Embryonic facial prominence (tissue), 1 donor: ENCODE data around the gene GPR39.

Experiments
- DNase-seq: peaks from one replicate; pipeline ENCODE4 v3.0.0-alpha.2; 2016; ENCODE audit errors: extremely low spot score

The GPR39 gene

DNA sequence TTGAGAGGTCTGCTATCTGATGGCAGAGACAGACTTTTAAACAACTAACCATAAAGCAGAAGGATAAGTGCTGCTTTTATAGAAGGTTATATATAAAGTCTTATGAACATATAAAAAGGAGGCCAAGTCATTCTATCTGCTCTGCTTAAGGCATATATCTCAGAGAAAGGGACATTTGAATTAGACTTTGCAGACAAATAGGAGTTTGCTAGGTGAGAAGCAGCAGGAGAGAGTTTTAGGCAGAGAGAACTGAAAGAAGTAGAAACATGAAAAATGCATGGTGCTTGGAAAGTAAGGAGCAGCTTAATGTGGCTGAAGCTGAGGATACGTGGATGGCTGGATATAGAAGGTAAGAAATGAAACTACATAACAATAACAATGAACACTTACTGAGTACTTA is 188.0 kb downstream of the GPR39 start:
- DNase-seq = no peak

DNA sequence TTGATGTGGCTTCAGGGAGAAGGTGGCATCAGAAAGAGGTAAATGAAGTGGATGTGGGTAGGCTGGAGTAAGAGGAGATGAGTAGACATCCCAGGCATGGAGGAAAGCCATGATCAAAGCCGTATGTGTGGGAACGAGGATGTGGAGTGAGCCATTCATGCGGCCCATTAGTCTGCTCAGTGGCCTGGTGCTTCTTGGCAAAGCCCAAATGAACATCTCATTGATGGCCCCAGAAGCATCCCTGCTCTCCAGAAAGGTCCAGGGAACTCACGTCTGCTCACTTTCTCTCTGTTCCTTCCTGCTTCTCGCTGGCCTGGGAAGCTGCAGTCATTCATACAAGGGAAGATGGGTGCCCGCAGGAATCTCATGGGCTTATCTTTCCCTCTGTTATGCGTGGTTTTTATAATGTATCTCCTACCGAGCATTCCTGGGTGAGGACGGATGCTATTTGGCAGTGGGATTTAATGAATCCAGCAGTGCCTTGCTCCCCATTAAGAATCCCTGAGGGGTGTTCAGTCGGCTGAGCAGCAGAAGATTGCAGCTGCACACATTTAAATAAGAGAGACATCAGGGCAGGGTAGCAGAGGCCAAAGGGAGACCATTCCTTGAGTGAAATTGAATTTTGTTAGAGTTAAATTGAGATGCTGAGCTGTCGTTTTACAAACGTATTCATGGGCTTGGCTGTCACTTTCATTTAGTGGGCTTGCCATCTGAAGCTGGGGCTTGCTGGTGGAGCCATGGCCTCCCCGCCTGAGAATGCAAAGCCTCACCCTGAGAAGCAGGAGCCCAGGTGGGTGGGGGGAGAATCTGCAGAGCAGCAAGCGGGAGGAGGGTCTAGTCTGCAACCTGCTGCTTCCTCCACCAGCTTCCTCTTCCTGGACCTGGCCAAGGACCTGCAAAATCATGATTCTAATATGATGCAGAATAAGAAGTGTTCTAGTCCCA is 188.9 kb downstream of the GPR39 start:
- no peak for DNase-seq

DNA sequence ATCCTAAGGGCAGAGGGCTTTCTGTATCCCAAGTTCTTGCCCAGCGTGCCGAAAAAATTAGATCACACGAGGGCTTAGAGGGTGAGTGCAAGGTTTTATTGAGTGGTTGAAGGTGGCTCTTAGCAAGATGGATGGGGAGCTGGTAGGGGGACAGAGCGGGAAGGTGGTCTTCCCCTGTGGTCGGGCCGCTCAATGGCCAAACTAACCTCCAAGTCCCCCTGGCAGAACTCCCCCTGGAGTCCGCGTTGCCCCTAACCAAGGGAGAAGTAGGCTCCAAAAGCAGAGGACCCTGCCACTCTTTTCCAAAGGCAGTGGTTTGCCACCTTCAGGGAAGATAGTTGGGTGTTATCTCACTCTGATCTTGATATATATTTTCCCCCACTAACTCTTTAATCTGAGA is 190.0 kb downstream of the GPR39 start:
- no peak for DNase-seq

DNA sequence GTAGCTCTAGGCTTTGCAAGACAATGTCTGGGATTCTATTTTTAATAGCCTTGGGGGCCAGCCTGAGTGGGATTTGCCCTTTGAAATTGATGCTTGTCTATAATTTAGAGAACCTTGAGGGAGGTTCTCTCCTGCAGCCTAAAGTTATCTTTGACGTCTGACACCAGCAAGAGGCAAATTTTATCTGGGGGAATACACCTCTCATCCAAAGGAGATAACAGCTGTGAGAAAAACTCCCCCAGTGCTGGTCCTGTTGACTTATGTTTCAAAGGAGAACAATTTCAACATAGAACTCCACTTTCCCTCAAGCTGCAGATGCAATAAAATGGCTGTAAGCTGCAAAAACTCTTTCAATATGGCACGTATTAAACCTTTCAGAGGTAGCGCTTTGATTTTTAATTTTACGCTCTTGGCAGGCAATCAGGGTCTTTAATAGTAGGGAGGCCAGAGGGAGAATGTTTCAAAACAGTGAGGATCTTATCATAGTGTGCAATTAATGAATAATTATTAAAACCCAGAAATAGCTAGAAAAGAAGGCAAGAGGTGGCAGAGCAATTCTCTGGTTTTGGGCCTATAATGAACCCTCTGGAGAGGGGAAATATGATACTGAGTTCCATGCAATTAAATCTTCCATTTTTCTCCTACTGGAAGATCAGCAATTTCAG is 191.0 kb downstream of the GPR39 start:
- no peak for DNase-seq

DNA sequence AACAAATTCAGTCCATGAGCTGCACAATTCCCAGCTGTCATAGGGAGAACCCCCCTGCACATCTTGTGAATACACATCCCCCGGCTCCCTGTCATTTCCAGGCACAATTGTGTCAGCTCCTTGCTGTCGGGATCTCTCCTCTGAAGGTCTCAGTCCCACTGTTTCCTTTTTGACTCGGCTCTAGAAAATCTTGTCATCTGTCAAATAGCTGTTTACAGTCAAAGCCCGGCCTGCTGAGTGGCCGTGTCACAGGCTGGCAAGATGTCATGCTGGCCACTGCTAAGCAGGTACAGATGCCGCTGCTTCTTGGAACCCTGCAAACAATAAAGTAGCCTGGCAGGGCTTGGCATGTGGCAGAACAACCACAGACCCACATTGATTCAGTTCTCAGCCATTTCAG is 191.7 kb downstream of the GPR39 start:
- no peak for DNase-seq

DNA sequence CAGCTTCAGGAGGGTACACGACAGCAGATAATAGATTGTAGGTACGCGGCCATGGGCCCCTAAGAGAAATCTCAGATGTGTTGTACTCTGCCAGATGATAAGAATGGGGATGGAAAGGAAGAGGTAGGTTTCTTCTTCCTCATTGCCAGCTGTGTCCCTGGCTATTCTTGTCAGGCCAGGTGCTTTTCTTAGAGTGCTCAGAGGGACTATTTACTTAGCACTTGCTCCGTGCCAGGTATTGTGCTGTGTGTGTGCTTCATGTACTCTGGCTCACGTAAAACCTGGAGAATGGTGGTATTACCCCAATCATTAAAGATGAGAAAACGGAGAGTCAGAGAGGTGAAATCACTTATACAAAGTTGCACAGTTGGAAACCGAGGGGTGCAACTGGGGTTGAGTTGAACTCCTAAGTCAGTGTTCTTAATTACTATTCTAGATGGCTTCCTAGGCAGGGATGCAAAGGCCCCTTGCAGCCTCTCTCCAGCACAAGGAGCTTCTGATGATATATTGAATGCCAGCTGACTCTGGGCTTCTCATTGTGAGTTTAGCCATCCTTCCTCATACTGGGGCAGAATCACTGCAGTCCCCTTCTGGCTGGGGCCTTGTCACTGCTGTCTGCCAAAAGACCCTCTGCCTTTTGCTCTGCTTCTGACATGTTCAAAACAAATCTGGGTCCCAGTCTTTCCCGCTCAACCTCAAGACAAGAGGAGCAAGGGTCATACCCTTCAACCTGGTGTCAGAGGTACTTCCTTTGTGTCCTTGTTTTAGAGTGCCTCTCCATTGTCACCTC is 192.7 kb downstream of the GPR39 start:
- DNase-seq = no peak

DNA sequence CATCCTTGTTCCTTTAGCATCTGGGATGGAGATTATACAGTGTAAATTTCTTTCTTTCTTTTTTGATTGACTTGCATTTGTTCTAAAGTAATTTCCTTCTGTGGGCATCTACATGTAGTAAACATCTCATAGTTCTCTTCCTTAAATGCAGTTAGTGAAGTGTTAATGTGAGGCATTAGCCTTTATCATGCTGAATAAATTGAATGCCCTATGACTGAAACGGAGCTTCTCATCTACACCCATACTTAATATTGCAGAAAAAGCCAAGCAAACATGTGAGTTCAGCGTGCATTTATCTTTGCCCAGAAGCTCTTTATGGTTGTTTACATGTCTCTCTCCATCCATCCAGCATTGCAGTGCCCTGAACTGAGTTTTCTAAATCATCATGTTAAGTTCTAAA is 195.1 kb downstream of the GPR39 start:
- no peak for DNase-seq

DNA sequence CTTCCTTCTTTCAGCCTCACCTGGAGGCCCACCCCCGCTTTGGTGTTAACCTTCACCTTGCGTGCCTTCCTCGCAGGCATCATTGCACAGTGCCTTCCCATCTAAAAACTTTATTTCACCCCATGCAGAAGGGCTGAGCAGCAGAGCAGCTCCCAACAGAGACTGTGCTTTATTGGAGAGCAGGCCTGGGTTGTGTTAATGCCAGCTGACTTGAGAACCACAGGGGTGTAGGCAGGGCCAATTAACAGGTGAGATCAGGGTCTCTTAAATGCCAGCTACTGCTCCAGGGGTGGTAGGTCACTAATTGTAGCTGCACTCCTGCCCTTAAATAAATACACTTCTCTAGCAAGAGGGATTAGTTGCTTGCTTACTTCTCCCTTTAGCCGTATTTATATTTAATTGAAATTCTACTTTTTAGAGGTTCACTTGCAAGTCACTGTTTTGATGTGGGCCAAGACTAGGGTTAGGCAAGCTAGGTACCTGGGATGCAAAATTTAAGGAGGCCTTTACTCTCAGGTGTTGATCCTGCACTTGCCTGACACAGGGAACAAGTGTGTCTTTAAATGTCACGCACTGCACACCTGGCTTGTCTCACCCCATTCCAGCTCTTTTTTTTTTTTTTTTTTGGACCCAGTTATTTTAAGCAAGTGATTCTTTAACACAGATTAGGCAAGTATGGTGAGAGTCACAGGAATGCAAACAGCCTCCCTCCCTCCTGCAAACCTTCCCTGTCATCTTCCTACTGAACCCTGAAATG is 198.9 kb downstream of the GPR39 start:
- DNase-seq = no peak

DNA sequence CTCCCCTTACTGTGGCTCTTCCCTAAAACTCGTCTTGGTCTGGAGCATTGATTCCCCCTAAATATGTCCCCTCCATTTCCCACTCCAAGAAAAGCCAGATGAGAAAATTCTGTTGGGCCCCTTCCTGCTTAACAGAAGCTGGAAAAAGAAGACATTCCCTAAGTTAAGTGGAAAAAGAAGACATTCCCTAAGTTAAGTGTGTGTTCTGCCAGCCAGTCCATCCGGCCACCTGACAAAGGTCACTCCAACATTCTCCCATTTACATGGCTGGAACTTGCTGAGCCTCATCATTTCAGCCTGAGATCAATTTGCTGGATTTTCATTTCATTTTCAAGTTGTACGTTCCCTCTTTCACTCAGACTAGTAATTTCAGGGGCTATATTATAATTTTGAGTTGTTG is 201.4 kb downstream of the GPR39 start:
- no peak for DNase-seq

DNA sequence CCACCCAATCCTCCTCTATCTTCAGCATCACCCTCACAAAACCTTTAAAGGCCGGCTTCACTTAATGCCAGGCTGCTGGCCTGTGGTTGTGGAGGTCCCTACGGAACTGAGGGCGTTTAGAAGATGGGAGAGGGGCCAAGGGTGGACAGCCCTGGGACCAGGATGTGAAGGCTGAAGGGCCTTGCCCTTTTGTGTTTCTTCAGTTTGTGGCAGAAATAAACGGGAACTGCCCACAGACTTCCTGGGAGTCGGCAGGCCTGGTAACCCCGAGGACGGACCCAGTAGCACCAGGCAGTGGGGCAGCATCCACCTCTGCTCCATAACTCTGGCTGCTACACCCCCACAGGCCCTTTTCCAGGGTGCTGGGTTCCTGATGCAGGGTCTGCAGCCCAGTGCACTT is 202.1 kb downstream of the GPR39 start:
- no peak for DNase-seq

DNA sequence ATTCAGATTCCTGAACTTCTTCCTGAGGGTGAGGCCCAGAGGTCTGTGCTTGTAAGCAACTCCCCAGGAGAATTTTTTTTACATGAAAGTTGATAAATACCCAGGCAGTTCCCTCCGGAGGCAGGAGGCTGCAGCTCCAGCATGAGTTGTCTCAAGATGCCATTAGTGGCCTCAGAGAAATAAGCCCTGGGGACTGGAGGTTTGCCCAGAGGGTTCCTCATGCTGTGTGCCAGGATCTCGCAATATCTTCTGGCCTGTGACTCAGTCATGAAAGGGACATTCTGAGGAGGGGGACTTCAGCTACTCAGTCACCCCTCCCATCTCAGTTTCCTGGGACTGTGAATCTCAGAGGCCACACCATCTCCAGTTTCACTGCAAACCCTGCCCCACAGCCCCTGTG is 203.5 kb downstream of the GPR39 start:
- DNase-seq = no peak

DNA sequence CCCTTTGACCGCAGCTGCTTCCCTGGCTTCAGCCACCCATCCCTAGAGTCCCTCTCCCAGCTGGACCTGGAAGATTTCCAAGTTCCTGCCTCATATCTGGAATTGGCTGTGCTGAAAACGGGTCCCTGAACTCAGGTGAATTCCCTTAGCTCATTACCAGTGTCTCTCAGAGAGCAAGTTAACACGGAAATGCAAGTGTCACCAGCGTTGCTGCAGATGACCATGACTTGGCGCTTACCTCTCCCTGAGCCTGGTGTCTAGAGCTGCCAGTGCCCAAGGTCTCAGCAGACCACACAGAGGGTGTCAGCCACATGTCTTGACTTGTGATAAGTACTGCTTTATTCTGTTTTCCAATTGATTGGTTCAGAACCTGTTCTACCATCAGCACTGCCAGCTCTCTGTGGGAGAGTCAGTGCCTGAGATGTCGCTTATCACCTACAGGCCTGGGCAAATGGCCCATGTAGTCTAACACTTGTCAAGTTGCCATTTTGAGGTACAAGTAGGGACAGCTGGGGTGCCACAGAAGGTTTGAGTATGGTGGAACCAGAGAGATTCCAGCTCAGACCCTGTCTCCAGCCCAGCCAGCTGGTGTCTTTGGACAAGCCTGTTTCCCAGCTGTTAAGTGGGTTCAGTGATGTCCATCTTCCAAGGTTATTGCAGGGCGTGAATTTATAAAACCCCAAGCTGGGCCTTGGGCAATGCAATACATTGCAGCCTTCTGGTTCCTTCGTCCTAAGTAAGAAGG is 204.7 kb downstream of the GPR39 start:
- no peak for DNase-seq

DNA sequence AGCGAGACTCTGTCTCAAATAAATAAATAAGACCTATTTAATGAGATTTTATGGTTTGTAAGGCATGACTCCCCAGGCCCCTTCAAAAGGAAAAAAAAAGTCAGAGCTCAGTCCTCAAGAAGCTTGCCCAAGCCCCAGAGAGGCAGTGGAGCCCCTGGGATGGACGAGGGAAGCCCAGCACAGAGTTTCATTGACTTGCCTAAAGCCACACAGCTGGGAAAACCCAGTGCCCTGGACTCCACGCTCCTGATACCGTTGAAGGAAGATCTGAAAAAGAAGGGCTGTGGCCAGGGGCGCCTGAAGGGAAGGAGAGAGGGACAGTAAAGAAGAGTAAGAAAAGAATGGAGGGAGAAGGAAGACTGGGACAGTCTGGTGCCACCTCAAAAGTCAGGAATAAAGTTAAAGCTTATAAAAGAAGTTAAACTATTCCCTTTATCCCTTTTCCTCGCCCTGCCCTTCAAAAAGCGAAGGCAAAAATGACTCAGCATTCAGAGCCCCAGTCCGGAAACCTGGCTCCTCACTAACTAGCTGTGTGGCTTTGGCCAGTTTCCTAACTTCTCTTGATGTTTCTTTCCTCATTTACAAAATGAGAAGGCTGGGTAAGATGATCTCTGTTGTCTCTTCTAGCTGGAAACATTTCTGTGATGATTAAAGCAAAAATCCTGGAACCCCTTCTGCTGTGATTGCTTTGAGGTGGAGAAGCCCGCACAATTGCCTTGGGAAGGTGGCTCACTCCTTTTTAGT is 206.7 kb downstream of the GPR39 start:
- peak; percentile 28 for DNase-seq

DNA sequence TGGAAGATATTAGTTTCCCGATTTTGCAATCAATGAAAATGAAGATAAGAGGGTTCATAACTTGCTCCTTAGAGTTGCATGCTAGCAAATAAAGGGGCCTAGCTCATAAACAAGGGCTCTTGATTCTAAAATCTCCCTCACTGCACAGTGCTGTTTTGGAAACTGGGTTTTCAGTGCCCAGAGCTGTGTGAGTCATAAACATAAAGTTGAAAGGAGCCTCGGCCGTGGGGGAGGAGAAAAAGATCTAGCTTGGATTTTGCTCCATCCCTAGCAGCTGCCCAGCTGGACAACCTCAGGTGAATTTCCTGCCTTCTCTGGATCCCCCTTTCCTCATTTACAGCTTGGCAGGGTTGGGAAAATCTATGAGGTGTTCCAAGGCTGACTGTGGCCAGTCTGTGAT is 210.9 kb downstream of the GPR39 start:
- no peak for DNase-seq

DNA sequence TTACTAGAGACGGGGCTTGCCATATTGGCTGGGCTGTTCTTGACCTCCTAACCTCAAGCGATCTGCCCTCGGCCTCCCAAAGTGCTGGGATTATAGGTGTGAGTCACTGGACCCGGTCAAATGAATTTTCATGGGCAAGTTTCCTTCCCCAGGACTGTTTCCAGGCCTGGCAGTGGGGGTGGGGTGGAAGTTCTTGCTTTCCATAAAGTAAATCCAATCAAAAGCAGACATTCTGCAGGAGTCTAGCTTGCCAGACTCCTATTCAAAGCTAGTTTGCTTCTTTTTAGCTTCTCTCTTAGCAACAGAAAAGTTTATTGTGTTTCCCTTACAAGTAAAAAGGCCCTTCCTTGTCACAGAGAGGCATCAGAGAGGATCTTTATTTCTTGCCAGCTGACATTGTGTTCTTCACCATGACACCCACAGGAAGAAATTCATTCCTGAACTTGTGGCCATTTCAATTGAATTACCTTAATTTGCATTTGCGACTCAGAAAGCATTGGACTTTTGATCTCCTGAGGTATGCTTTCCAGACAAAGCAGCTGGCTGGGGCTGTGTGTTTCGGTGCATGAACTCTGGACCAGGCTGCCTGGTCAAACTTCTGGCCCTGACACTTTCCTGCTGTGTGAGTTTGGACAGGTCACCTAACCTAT is 215.5 kb downstream of the GPR39 start:
- no peak for DNase-seq

DNA sequence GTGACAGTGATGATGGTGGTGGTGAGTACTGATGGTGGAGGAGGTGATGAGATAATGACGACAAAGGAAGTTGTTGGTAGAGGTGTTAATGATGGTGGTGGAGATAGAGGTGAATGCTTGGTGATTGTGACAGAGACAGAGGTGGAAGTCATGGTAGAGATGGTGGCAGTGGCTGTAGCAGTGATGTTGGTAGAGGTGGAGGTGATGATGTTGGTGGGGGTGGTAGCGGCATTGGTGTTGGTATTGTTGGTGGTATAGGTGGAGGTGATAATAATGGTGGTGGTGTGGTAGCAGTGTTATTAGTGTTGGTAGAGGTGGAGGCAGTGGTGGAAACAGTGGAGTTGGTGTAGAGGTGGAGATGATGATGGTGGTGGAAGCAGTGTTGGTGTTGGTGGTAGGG is 217.0 kb downstream of the GPR39 start:
- DNase-seq = no peak

DNA sequence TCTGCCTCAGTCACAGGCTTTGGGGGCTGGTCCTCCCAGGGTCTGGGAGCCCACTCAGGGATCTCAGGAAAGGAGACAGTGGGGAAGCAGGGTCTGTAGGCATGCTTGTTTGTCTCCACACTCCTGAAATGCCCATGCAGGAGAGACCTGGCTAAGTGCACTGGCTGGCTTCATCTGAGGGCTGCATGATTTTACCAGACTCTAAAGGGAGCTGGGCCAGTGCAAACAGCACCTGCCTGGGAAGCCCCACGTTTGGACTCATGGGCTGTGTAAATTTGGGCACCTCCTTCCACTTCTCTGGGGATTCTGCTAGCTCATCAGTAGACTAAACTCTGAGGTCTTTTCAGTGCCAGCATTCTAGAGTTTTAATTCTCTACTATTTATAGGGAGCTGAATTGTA is 219.7 kb downstream of the GPR39 start:
- no peak for DNase-seq

DNA sequence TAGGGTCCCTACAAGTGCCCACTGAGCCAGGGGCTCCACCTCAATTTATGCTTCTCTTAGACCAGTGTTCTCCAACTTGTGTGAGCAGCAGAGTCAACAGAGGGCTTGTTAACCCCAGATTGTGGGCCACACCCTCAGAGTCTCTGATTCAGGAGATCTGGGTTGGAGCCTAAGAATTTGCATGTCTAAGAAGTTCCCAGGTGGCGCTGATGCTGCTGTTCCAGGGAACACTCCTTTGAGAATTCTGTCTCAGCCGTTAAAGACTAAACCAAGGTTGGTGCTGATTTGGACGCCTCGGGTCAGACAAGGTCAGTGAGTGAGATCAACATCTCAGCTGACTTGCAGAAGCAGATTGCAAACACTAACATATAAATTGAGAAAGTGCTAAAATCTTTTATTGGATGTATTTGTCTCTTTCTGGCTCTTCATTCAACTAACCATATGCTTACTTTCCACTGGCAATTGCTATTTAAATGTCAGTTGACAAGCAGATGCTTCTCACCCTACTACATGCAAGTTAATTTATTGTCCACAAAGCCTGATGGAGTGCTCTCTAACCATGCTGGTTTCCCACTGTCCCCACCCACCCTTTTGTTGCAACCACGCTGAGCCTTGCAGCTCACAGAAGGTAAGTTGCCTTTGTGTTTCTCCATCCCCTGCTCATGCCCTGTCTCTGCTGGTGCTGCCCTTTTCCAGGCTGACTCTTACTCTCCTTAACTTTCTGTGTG is 221.9 kb downstream of the GPR39 start:
- no peak for DNase-seq

DNA sequence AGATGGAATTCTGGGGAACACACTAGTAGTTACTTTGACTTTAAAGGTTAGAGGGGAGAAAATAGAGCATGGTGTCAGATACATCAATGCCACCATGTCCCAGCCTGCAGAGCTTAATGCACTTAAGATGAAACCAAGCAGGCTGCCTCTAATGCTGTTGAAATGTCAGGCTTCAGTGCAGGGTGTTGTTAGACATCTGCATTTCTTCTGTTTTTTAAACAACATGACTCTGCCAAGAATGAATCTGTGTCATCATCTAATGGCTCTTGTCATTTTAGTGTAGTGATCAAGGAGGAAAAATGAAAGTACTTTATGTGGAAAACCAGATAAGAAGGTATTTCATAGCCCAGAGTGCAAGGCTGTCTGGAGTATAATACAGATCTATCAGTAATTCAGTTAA is 223.5 kb downstream of the GPR39 start:
- no peak for DNase-seq
